ENCODE results near the gene CLCN1.

DNA sequence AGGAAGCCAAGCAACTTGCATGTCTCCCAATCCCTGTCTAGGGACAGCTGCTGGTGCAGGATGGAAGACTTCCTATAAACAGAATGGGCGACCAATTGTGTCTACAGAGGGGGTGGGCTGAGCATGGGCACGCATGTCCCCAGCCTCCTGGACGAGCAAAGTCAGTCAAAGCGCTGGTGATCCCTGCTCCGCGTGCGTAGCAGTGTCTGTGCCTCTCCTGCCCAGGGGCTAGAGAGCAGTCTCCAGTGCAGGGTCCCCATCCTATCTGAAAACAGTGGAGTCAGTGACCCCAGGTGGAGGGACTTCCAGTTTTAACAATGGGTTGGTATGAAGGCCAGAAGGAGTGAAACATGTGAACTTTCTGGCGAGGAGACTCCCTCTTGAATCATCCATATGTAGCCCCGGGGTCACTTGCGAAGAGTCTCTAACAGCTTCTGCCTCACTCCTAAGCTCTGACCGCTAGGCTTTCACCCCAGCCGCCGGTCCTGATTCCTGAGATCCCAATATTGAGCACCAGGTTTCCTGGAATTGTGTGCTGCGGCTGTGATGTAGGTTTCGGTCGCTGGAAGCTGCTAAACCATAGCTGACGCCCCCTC is 28.5 kb upstream of the CLCN1 start:
- TF ChIP-seq, protein P1, sequence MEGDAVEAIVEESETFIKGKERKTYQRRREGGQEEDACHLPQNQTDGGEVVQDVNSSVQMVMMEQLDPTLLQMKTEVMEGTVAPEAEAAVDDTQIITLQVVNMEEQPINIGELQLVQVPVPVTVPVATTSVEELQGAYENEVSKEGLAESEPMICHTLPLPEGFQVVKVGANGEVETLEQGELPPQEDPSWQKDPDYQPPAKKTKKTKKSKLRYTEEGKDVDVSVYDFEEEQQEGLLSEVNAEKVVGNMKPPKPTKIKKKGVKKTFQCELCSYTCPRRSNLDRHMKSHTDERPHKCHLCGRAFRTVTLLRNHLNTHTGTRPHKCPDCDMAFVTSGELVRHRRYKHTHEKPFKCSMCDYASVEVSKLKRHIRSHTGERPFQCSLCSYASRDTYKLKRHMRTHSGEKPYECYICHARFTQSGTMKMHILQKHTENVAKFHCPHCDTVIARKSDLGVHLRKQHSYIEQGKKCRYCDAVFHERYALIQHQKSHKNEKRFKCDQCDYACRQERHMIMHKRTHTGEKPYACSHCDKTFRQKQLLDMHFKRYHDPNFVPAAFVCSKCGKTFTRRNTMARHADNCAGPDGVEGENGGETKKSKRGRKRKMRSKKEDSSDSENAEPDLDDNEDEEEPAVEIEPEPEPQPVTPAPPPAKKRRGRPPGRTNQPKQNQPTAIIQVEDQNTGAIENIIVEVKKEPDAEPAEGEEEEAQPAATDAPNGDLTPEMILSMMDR (IDR thresholded peaks at IDR 0.05), result no peak
- no peak for TF ChIP-seq POLR2A (IDR thresholded peaks at IDR 0.05)
